Activated T-helper 1 cell treated with Interleukin-2 at 50 U/mL for 16 hours (primary cell): Measurements from ENCODE around the gene EPHB3.

Experiments
- DNase-seq: peaks from one replicate; pipeline ENCODE4 v3.0.0-alpha.2; 2020; ENCODE audit warnings: low read depth

Gene EPHB3

DNA sequence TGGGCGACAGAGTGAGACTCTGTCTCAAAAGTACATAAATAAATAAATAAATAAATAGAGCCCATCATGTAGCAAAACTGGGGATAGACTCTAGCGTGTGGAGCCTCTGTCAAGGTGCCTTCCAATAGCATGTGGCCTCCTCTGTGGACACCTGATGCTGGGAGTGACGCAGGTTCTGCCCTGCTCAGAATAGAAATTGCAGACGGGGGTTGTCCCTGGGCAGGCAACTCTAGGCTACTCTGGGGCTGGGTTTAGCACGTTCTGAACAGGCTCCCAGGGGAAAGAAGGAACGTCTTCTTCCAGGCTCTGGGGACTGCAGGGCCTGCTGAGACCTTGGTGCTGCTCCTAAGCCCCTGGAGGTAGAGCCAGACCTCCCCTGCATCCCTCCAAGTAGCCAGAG is 65.3 kb downstream of the EPHB3 start:
- no peak for DNase-seq

DNA sequence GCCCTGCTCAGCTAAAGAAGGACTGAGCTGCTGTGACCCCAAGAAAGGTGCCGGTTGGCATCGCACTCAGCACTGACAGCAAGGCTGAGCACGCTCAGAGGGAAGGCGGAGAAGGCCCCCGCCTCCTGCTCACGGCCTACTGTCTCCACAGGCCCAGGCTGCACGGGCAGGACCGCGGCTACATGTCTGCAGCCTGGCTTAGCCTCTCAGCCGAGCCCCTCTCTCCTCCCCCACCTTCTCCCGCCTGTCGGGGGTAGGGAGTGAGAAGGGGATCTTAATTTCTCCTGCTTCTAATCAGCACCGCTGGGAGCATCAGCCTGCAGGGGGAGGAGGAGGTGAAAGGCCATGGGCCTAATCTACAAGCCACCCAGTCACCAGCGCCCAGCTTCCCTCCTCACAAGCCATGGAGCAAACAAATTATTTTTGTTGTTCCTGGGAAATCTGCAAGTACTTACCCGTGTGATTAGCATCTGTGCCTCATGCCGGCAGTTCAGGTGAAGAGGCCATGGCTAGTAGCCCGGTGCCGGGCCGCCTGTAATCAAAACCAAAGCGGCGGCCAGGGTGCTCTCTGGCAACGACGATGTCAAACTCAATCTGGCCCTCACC is 68.1 kb downstream of the EPHB3 start:
- DNase-seq = no peak

GRCh38 chr3:184630861-184631471 is 69.4 kb downstream of the EPHB3 start:
- no peak for DNase-seq

- no peak for DNase-seq
Measured at GRCh38 chr3:184631472-184631861, 69.9 kb downstream of the EPHB3 start.
